Measurements from ENCODE around the gene ELAVL1. TPM values are rescaled to one million over a fixed set of nuclear protein-coding genes. Genes with fewer than 3 reads are reported as not detected.

ELAVL1 gene
- total and polyA plus RNA-seq, 2 of the 13 experiments (the other 11 are each of a cell fraction or from before 2014, with no cell fraction given), result 27.9 to 38.4 TPM

DNA sequence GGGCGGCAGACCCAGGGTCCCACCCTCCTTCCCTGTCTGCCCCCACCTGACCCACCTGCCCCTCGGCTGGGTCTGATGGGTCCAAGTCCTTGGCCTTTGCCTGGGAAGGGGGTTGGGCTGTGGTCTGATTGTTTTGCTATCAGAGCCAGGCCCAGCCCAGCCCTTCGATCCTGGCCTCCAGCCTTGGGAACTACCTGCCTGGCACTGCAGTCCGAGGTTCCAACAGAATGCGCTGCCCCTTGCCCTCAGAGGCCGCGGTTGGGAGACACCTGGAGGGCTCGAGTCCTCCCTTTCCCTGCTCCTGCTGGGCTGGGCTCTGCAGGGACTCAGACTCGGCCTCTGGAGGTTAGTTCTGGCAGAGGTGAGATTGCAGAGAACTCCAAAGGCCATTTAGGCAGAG, 48.7 kb upstream of the ELAVL1 start (continued):
- 0 out of 2 replicates have a peak, but pooled peaks have one; percentile 12 for TF ChIP-seq MED1 (CRISPR knock-in tag; IDR thresholded peaks at IDR 0.05)
- no peak for TF ChIP-seq ZBTB7B (CRISPR knock-in tag; IDR thresholded peaks at IDR 0.05)
- TF ChIP-seq NPAS2 (CRISPR knock-in tag; IDR thresholded peaks at IDR 0.05; ENCODE audit: borderline replicate concordance), result no peak
- no peak for TF ChIP-seq ZSCAN30 (CRISPR knock-in tag; IDR thresholded peaks at IDR 0.05)
- TF ChIP-seq SMC3 (IDR thresholded peaks at IDR 0.05; ENCODE audit: low read length), result no peak
- TF ChIP-seq TCF7L2 (IDR thresholded peaks at IDR 0.05; ENCODE audit: low read depth, low read length), result no peak
- no peak for TF ChIP-seq NR2C2 (CRISPR knock-in tag; IDR thresholded peaks at IDR 0.05; ENCODE audit: borderline replicate concordance)
- TF ChIP-seq SOX6 (IDR thresholded peaks at IDR 0.05), result no peak
- TF ChIP-seq SOX6 (CRISPR knock-in tag; IDR thresholded peaks at IDR 0.05), result peak; percentile 29; the same call in 1 of the 2 replicates
- peak; percentile 45; the same call in 1 of the 2 replicates for TF ChIP-seq SALL1 (CRISPR knock-in tag; IDR thresholded peaks at IDR 0.05)
- no peak for TF ChIP-seq ZSCAN21 (CRISPR knock-in tag; IDR thresholded peaks at IDR 0.05; ENCODE audit: borderline replicate concordance)
- TF ChIP-seq ZC3H4 (CRISPR knock-in tag; IDR thresholded peaks at IDR 0.05; ENCODE audit: borderline replicate concordance), result no peak
- no peak for TF ChIP-seq ISX (CRISPR knock-in tag; conservative IDR thresholded peaks at IDR 0.05)
- no peak for TF ChIP-seq ZBTB42 (CRISPR knock-in tag; IDR thresholded peaks at IDR 0.05)
- no peak for TF ChIP-seq ZNF790 (CRISPR knock-in tag; IDR thresholded peaks at IDR 0.05; ENCODE audit: borderline replicate concordance)
- TF ChIP-seq ZNF879 (CRISPR knock-in tag; IDR thresholded peaks at IDR 0.05), result no peak
- no peak for TF ChIP-seq ZNF672 (CRISPR knock-in tag; IDR thresholded peaks at IDR 0.05)
- TF ChIP-seq, protein P1, sequence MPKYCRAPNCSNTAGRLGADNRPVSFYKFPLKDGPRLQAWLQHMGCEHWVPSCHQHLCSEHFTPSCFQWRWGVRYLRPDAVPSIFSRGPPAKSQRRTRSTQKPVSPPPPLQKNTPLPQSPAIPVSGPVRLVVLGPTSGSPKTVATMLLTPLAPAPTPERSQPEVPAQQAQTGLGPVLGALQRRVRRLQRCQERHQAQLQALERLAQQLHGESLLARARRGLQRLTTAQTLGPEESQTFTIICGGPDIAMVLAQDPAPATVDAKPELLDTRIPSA (CRISPR knock-in tag; IDR thresholded peaks at IDR 0.05; ENCODE audit: borderline replicate concordance), result no peak
- TF ChIP-seq RFXANK (CRISPR knock-in tag; IDR thresholded peaks at IDR 0.05), result no peak
- TF ChIP-seq MTA1 (CRISPR knock-in tag; IDR thresholded peaks at IDR 0.05; ENCODE audit: borderline replicate concordance), result peak; percentile 36; the same call in 1 of the 2 replicates
- TF ChIP-seq HOMEZ (CRISPR knock-in tag; IDR thresholded peaks at IDR 0.05; ENCODE audit: low read depth), result no peak
- TF ChIP-seq RXRA (CRISPR knock-in tag; IDR thresholded peaks at IDR 0.05), result peak; percentile 35; the same call in 1 of the 2 replicates
